Caki2 (cell line): ENCODE measurements around the gene TSPAN5. TPM values are rescaled to one million over a fixed set of nuclear protein-coding genes. Genes with fewer than 3 reads are reported as not detected.

Experiments used
- DNase-seq: peaks from one replicate; pipeline ENCODE4 v3.0.0-alpha.2; 2015; ENCODE audit warnings: low read depth
- in situ Hi-C: cut with HindIII; loops from 2 replicates; pipeline ENCODE4 v1.10.0; 2016; ENCODE audit warnings: low sequenced_read_pairs, low pct_unique_long_range_greater_than_20kb, mixed read lengths
- total RNA-seq: library from RNA; depleted of rRNA; stranded (reverse); fragments of >200 nt; shearing (Covaris generic); gene quantifications from 2 replicates; pipeline ENCODE4 v1.2.3, GENCODE V29; 2014; ENCODE audit warnings: low replicate concordance

TSPAN5 gene
- total RNA-seq, 1 experiment from 2014 or later, result 4.5 TPM

- in situ Hi-C loops, result no loop called here
- no peak for DNase-seq
Observed at GRCh38 chr4:98610926-98611676, 47.3 kb downstream of the TSPAN5 start.

- in situ Hi-C loops, result no loop called here
- no peak for DNase-seq
Observed at GRCh38 chr4:98610431-98610830, 48.0 kb downstream of the TSPAN5 start.

- in situ Hi-C loops, result no loop called here
- no peak for DNase-seq
Observed at GRCh38 chr4:98609934-98610333, 48.5 kb downstream of the TSPAN5 start.

- DNase-seq, result no peak
- in situ Hi-C loops, result no loop called here
Observed at GRCh38 chr4:98608356-98608755, 50.1 kb downstream of the TSPAN5 start.

GRCh38 chr4:98606894-98607293 is 51.5 kb downstream of the TSPAN5 start:
- in situ Hi-C loops, result no loop called here
- DNase-seq, result no peak

GRCh38 chr4:98605216-98605615 is 53.2 kb downstream of the TSPAN5 start:
- in situ Hi-C loops, result no loop called here
- DNase-seq, result peak; percentile 65

- no peak for DNase-seq
- in situ Hi-C loops, result no loop called here
Observed at GRCh38 chr4:98604723-98605122, 53.7 kb downstream of the TSPAN5 start.

- in situ Hi-C loops, result no loop called here
- DNase-seq, result no peak
Observed at GRCh38 chr4:98603683-98604521, 54.5 kb downstream of the TSPAN5 start.

- DNase-seq, result no peak
- in situ Hi-C loops, result no loop called here
Observed at GRCh38 chr4:98602270-98602669, 56.1 kb downstream of the TSPAN5 start.

GRCh38 chr4:98601708-98602107 is 56.7 kb downstream of the TSPAN5 start:
- in situ Hi-C loops, result no loop called here
- DNase-seq, result peak; percentile 72

- no peak for DNase-seq
- in situ Hi-C loops, result no loop called here
Observed at GRCh38 chr4:98599617-98600205, 58.7 kb downstream of the TSPAN5 start.

- DNase-seq, result no peak
- in situ Hi-C loops, result no loop called here
Observed at GRCh38 chr4:98586962-98587354, 71.5 kb downstream of the TSPAN5 start.

GRCh38 chr4:98586291-98586961 is 72.0 kb downstream of the TSPAN5 start:
- DNase-seq, result no peak
- in situ Hi-C loops, result no loop called here

GRCh38 chr4:98585596-98585995 is 72.8 kb downstream of the TSPAN5 start:
- DNase-seq, result no peak
- in situ Hi-C loops, result no loop called here

- no peak for DNase-seq
- in situ Hi-C loops, result no loop called here
Observed at GRCh38 chr4:98584265-98584664, 74.1 kb downstream of the TSPAN5 start.

GRCh38 chr4:98583265-98583664 is 75.1 kb downstream of the TSPAN5 start:
- in situ Hi-C loops, result no loop called here

GRCh38 chr4:98581126-98581525 is 77.3 kb downstream of the TSPAN5 start:
- in situ Hi-C loops, result no loop called here
- no peak for DNase-seq

More at GRCh38 chr4:98583265-98583664, 75.1 kb downstream of the TSPAN5 start:
- no peak for DNase-seq

- in situ Hi-C loops, result no loop called here
- no peak for DNase-seq
Observed at GRCh38 chr4:98577956-98578355, 80.5 kb downstream of the TSPAN5 start.

- no peak for DNase-seq
- in situ Hi-C loops, result no loop called here
Observed at GRCh38 chr4:98574816-98575215, 83.6 kb downstream of the TSPAN5 start.
